H1 (cell line): ENCODE measurements around the gene IRAK4. TPM values are rescaled to one million over a fixed set of nuclear protein-coding genes. Genes with fewer than 3 reads are reported as not detected.

Experiments used
- CTCF ChIA-PET: fragments of 300-600 bp; sonication (Branson Sonifier 250); formaldehyde crosslinking; loops from one replicate; lab custom pipeline; 2021; ENCODE audit not compliant: partially characterized antibody; lab: Charles Lee
- POLR2A ChIA-PET: fragments of 300-600 bp; sonication (Branson Sonifier 250); formaldehyde crosslinking; loops from one replicate; lab custom pipeline; 2021; ENCODE audit warnings: inconsistent platforms; ENCODE audit not compliant: partially characterized antibody; lab: Charles Lee
- DNase-seq, 2 experiments: peaks; one replicate each; pipeline versions ENCODE4 v3.0.0 to v3.0.0-alpha.2; 2010 to 2022; ENCODE audit warnings: low spot score in 2 of 2, low read depth in 1 of 2, mixed read lengths in 1 of 2
- FAIRE-seq: peaks from 2 replicates; lab custom pipeline; 2011; peaks lifted over from hg19 to GRCh38; lab: Jason Lieb, UNC
- H2AFZ ChIP-seq: 2 replicates; pipeline ENCODE4 v1.8.1; 2012; ENCODE audit warnings: low read length, inconsistent platforms
- H2AK5ac ChIP-seq: 2 replicates; pipeline ENCODE4 v1.6.1; 2013; ENCODE audit warnings: low read depth, low read length
- H2BK120ac ChIP-seq: replicated peaks from 2 replicates; pipeline ENCODE3; 2013; ENCODE audit warnings: low read depth, low read length, inconsistent platforms
- H2BK12ac ChIP-seq: 2 replicates; pipeline ENCODE4 v1.6.1; 2013; ENCODE audit warnings: low read depth, low read length
- H2BK15ac ChIP-seq: 2 replicates; pipeline ENCODE4 v1.6.1; 2013; ENCODE audit warnings: low read length
- H2BK20ac ChIP-seq: 2 replicates; pipeline ENCODE4 v1.6.1; 2013; ENCODE audit warnings: low read length
- H2BK5ac ChIP-seq: 2 replicates; pipeline ENCODE4 v1.6.1; 2013; ENCODE audit warnings: low read depth, low read length
- H3K14ac ChIP-seq: 2 replicates; pipeline ENCODE4 v1.6.1; 2013; ENCODE audit warnings: inconsistent platforms; ENCODE audit not compliant: insufficient read length
- H3K18ac ChIP-seq: 2 replicates; pipeline ENCODE4 v1.6.1; 2013; ENCODE audit warnings: low read length; ENCODE audit errors: extremely low read depth
- H3K23ac ChIP-seq: 2 replicates; pipeline ENCODE4 v1.6.1; 2013; ENCODE audit warnings: inconsistent platforms; ENCODE audit not compliant: insufficient read length
- H3K23me2 ChIP-seq: 2 replicates; pipeline ENCODE4 v1.6.1; 2013; ENCODE audit warnings: low read depth, low read length
- H3K27ac ChIP-seq: 2 replicates; pipeline ENCODE4 v1.6.1; 2011; ENCODE audit warnings: low read depth, low read length, inconsistent platforms
- H3K27me3 ChIP-seq, 4 experiments: replicated peaks in 1 of 4; 1 replicate in 1 of 4; 2 replicates in 3 of 4; pipeline versions ENCODE4 v1.6.1 to v1.8.1; 2011 to 2013; ENCODE audit warnings: low read length in 3 of 4, mild to moderate bottlenecking in 3 of 4, inconsistent platforms in 2 of 4, mixed read lengths in 2 of 4, moderate library complexity in 1 of 4; ENCODE audit not compliant: control insufficient read depth in 3 of 4, insufficient read depth in 3 of 4; ENCODE audit errors: extremely low read depth in 1 of 4
- H3K36me3 ChIP-seq, 4 experiments: 2 replicates each; pipeline versions ENCODE4 v1.6.1 to v1.8.1; 2011 to 2013; ENCODE audit warnings: mild to moderate bottlenecking in 4 of 4, low read length in 3 of 4, moderate library complexity in 2 of 4, control low read depth in 1 of 4, inconsistent platforms in 1 of 4; ENCODE audit not compliant: insufficient read depth in 4 of 4, control insufficient read depth in 2 of 4
- H3K4ac ChIP-seq: replicated peaks from 2 replicates; pipeline ENCODE3; 2013; ENCODE audit warnings: low read length, low read depth, mixed read lengths, inconsistent platforms; ENCODE audit not compliant: insufficient read length
- H3K4me1 ChIP-seq, 4 experiments: replicated peaks in 1 of 4; 1 replicate in 1 of 4; 2 replicates in 3 of 4; pipeline versions ENCODE4 v1.6.1 to v1.8.1; 2011 to 2013; ENCODE audit warnings: low read length in 3 of 4, inconsistent platforms in 2 of 4, mixed read lengths in 1 of 4; ENCODE audit not compliant: insufficient read depth in 4 of 4, control insufficient read depth in 3 of 4
- H3K4me2 ChIP-seq, 2 experiments: 2 replicates each; pipeline versions ENCODE4 v1.6.1 to v1.8.1; 2011 to 2013; ENCODE audit warnings: low read depth in 2 of 2, low read length in 2 of 2, control low read depth in 1 of 2, inconsistent platforms in 1 of 2, mild to moderate bottlenecking in 1 of 2; ENCODE audit not compliant: insufficient read depth in 1 of 2
- H3K4me3 ChIP-seq, 4 experiments: fragments of 200-600, 300-600 bp in 1 of 4; sonication (generic), shearing (Covaris generic), sonication (Bioruptor Twin) in 1 of 4; 2 replicates each; pipeline versions ENCODE4 v1.5.1 to v1.8.1; 2011 to 2016; ENCODE audit warnings: low read length in 4 of 4, low read depth in 3 of 4, control low read depth in 2 of 4, inconsistent platforms in 2 of 4, mild to moderate bottlenecking in 2 of 4, mixed read lengths in 1 of 4, moderate library complexity in 1 of 4; ENCODE audit not compliant: insufficient read depth in 2 of 4; ENCODE audit errors: extremely low read depth in 1 of 4
- H3K56ac ChIP-seq: replicated peaks from 2 replicates; pipeline ENCODE3; 2013; ENCODE audit warnings: low read depth, mild to moderate bottlenecking, mixed read lengths, low read length, inconsistent platforms; ENCODE audit not compliant: insufficient read length
- H3K79me1 ChIP-seq: 2 replicates; pipeline ENCODE4 v1.6.1; 2013; ENCODE audit warnings: low read depth, low read length, control low read depth
- H3K79me2 ChIP-seq, 2 experiments: 2 replicates each; pipeline versions ENCODE4 v1.6.1 to v1.8.1; 2012 to 2013; ENCODE audit warnings: low read length in 2 of 2, mild to moderate bottlenecking in 2 of 2, inconsistent platforms in 1 of 2; ENCODE audit not compliant: insufficient read depth in 2 of 2, control insufficient read depth in 1 of 2
- H3K9ac ChIP-seq, 4 experiments: replicated peaks in 1 of 4; 1 replicate in 1 of 4; 2 replicates in 3 of 4; pipeline versions ENCODE4 v1.6.1 to v1.8.1; 2011 to 2013; ENCODE audit warnings: low read depth in 3 of 4, low read length in 3 of 4, control low read depth in 2 of 4, mild to moderate bottlenecking in 2 of 4, moderate library complexity in 2 of 4, inconsistent platforms in 1 of 4; ENCODE audit errors: extremely low read depth in 1 of 4
- H3K9me3 ChIP-seq, 2 experiments: 2 replicates each; pipeline versions ENCODE4 v1.6.1 to v1.8.1; 2012 to 2013; ENCODE audit warnings: mild to moderate bottlenecking in 2 of 2, moderate library complexity in 2 of 2, control low read depth in 1 of 2, inconsistent platforms in 1 of 2, low read depth in 1 of 2, low read length in 1 of 2, mixed read lengths in 1 of 2; ENCODE audit not compliant: insufficient read depth in 2 of 2
- H4K20me1 ChIP-seq, 2 experiments: replicated peaks in 1 of 2; 2 replicates each; pipeline versions ENCODE3 to v1.8.1; 2011 to 2013; ENCODE audit warnings: inconsistent platforms in 2 of 2, low read length in 2 of 2, mild to moderate bottlenecking in 1 of 2; ENCODE audit not compliant: insufficient read depth in 2 of 2, control insufficient read depth in 1 of 2
- H4K5ac ChIP-seq: 2 replicates; pipeline ENCODE4 v1.6.1; 2013; ENCODE audit warnings: low read length, low read depth, mixed read lengths, inconsistent platforms; ENCODE audit not compliant: insufficient read length
- H4K8ac ChIP-seq: 2 replicates; pipeline ENCODE4 v1.8.0; 2013; ENCODE audit warnings: mild to moderate bottlenecking, moderate library complexity, low read length, inconsistent platforms; ENCODE audit not compliant: insufficient read depth; ENCODE audit errors: extremely low read depth
- H4K91ac ChIP-seq: replicated peaks from 2 replicates; pipeline ENCODE3; 2013; ENCODE audit warnings: low read length, mixed read lengths, inconsistent platforms; ENCODE audit not compliant: insufficient read length
- CHD1 ChIP-seq: IDR thresholded peaks from 2 replicates; pipeline ENCODE4 v1.6.1; 2012; ENCODE audit warnings: low read depth, low read length, improper control_type of control experiment
- WGBS, 2 experiments: shearing (Covaris generic) in 1 of 2; methylation state at CpG; one replicate each; pipeline versions ENCODE4 v1.1.6 to v1.1.7; 2013 to 2015; ENCODE audit warnings: low lambda C conversion rate in 2 of 2, mixed read lengths in 2 of 2, inconsistent platforms in 1 of 2, low coverage in 1 of 2, missing lambda C conversion rate in 1 of 2; ENCODE audit not compliant: insufficient replicate concordance in 2 of 2, insufficient coverage in 1 of 2, insufficient read length in 1 of 2; ENCODE audit errors: extremely low coverage in 1 of 2, missing lambda C conversion rate in 1 of 2; 5-methylcytosine and 5-hydroxymethylcytosine counted together
- polyA plus RNA-seq, 7 experiments: library from polyadenylated mRNA; depleted of rRNA in 3 of 7; stranded (reverse) in 5 of 7; unstranded in 2 of 7; fragments of >200 nt in 5 of 7; fragments of 200-250 nt in 2 of 7; gene quantifications; 1 replicate in 5 of 7; 2 replicates in 1 of 7; 4 replicates in 1 of 7; pipeline versions ENCODE4 v1.2.1 to v1.2.3, GENCODE V29; 2011 to 2013; ENCODE audit warnings: missing spikeins in 2 of 7, mixed read lengths in 2 of 7
- total RNA-seq: library from RNA; stranded (reverse); fragmentation: NEBNext Ultra II Directional; extraction: Animal tissue kit (Norgen Biotek cat#: 25700); gene quantifications from 2 replicates; pipeline ENCODE4 v1.2.1, GENCODE V29; 2021
- TF ChIP-seq, protein P1 (sequence below), 3 experiments: IDR thresholded peaks; 1 replicate in 2 of 3; 2 replicates in 1 of 3; pipeline versions ENCODE4 v1.5.1 to v1.6.1; 2011; ENCODE audit warnings: low read length in 3 of 3, mild to moderate bottlenecking in 3 of 3, inconsistent platforms in 2 of 3, low read depth in 1 of 3, moderate library complexity in 1 of 3; ENCODE audit not compliant: insufficient read depth in 1 of 3; ENCODE audit errors: control extremely low read depth in 1 of 3

The IRAK4 gene
- total and polyA plus RNA-seq, 2 of the 8 experiments (the other 6 are each of a cell fraction or from before 2014, with no cell fraction given), result 2.3 to 7.7 TPM

DNA sequence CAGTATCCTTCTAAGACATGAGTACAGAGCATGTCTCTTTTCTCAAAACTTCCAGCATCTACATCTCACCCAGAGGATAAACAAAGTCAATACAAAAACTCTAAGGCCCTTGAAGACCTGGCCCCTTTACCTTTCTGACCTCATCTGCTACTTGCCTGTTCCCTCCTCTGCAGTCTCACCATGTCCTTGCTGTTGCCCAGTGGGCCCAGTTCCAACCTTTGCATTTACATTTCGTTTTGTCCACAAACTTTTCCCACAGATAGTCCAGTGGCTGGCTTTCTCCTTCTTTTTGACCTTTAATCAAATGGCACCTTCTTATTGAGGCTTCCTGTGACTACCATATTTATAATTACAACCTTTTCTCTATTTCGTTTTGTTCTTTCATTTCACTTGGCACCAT, 1.6 kb downstream of the IRAK4 start:
- Histone ChIP-seq H3K14ac (no peak overlapping the region), H3K4ac (no peak overlapping the region), H3K4me1 (peaks cover 0 to 15% (median 6%) of the 10 kb centered on the region in 4 experiments; a peak in 5 of 7 replicates), H3K18ac (no peak overlapping the region), H2BK12ac (no peak overlapping the region), H3K36me3 (no peaks in the 10 kb centered on the region), H3K27ac (no peak overlapping the region), H3K9ac (no peak overlapping the region), H2BK5ac (no peak overlapping the region), H3K56ac (no peak overlapping the region), H4K20me1 (no peaks in the 10 kb centered on the region), H3K27me3 (no peaks in the 10 kb centered on the region), H4K8ac (no peak overlapping the region), H2AFZ (no peak overlapping the region), H2BK20ac (peak overlapping the region; percentile 55; the same call in 1 of the 2 replicates), H2BK120ac (no peak overlapping the region), H3K4me3 (peak overlapping the region in 1 of 4 experiments; percentile 80; a peak in 1 of 8 replicates), H3K9me3 (no peaks in the 10 kb centered on the region), H4K91ac (no peak overlapping the region), H3K4me2 (peak overlapping the region; percentile 39 to 81; a peak in 3 of 4 replicates), H2AK5ac (no peak overlapping the region), H3K23ac (no peak overlapping the region), H3K79me1 (no peaks in the 10 kb centered on the region), H2BK15ac (peak overlapping the region; percentile 82; the same call in 1 of the 2 replicates), H3K79me2 (peaks cover 0 to 8% of the 10 kb centered on the region in 2 experiments; a peak in 1 of 4 replicates), H3K23me2 (no peaks in the 10 kb centered on the region; the same call in 1 of the 2 replicates), H4K5ac (no peak overlapping the region)
- WGBS, 2 experiments, result 83% methylated on average over 2 of the region's 2 CpGs; no CpG with 5 or more reads in 1 of the 2 experiments
- ChIA-PET CTCF (interaction anchor here (1.6 kb wide), 1 partner anchor 122 kb away, joined by 7 read pairs; no protein-coding TSS in a partner anchor), POLR2A (no interaction called here)
- TF ChIP-seq, protein P1, sequence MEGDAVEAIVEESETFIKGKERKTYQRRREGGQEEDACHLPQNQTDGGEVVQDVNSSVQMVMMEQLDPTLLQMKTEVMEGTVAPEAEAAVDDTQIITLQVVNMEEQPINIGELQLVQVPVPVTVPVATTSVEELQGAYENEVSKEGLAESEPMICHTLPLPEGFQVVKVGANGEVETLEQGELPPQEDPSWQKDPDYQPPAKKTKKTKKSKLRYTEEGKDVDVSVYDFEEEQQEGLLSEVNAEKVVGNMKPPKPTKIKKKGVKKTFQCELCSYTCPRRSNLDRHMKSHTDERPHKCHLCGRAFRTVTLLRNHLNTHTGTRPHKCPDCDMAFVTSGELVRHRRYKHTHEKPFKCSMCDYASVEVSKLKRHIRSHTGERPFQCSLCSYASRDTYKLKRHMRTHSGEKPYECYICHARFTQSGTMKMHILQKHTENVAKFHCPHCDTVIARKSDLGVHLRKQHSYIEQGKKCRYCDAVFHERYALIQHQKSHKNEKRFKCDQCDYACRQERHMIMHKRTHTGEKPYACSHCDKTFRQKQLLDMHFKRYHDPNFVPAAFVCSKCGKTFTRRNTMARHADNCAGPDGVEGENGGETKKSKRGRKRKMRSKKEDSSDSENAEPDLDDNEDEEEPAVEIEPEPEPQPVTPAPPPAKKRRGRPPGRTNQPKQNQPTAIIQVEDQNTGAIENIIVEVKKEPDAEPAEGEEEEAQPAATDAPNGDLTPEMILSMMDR (IDR thresholded peaks at IDR 0.05; ENCODE audit: control extremely low read depth in 1 of 3, insufficient read depth in 1 of 3, low read depth in 1 of 3, low read length in 3 of 3), result no peak
- TF ChIP-seq CHD1, result no peak
- FAIRE-seq (no peak), DNase-seq (no peak)
